Pancreas (tissue), 10 donors: ENCODE data around the gene MRPL18. TPM values are rescaled to one million over a fixed set of nuclear protein-coding genes. Genes with fewer than 3 reads are reported as not detected.
"Not testable (repeated sequence)": the region's sequence is repeated elsewhere in the genome, so short reads cannot be mapped to it uniquely, and the experiment has no call there.

Source experiments
- ATAC-seq, 4 donors: fragments of 200-7000 bp; cut with Tn5 transposase; one replicate each; pipeline versions ENCODE4 v1.8.0 to v1.9.1; 2020; ENCODE audit warnings: mild to moderate bottlenecking in 4 of 4, moderate library complexity in 4 of 4
- DNase-seq, 6 donors: peaks; one replicate each; pipeline ENCODE4 v3.0.0-alpha.2; 2020
- FAIRE-seq: peaks from 2 replicates; lab custom pipeline; 2012; peaks lifted over from hg19 to GRCh38; lab: Jason Lieb, UNC
- H3K27ac ChIP-seq, 4 donors: fragments of 200-600 bp; sonication (generic); 1 replicate in 3 of 4; 2 replicates in 1 of 4; pipeline versions ENCODE4 v1.5.0 to v1.8.0; 2020
- H3K27me3 ChIP-seq, 4 donors: fragments of 200-600 bp; one replicate each; pipeline ENCODE4 v1.8.0; 2021
- H3K36me3 ChIP-seq, 3 donors: fragments of 200-600 bp; sonication (generic) in 1 of 3; one replicate each; pipeline versions ENCODE4 v1.5.0 to v1.8.0; 2020 to 2021
- H3K4me1 ChIP-seq, 3 donors: fragments of 200-600 bp; one replicate each; pipeline ENCODE4 v1.8.0; 2021
- H3K4me3 ChIP-seq, 4 donors: fragments of 200-600 bp; sonication (generic) in 2 of 4; one replicate each; pipeline versions ENCODE4 v1.5.0 to v1.8.0; 2020 to 2021
- H3K9me3 ChIP-seq, 4 donors: fragments of 200-600 bp; one replicate each; pipeline ENCODE4 v1.8.0; 2021
- WGBS, 2 donors: extraction: QIAGEN DNeasy Blood & Tissue Kit; methylation state at CpG; one replicate each; pipeline ENCODE4 v1.1.7; 2013; 5-methylcytosine and 5-hydroxymethylcytosine counted together
- intact Hi-C, 3 donors: fragments of 100-400 bp; cut with DNase I; formaldehyde crosslinking; loops; one replicate each; pipeline versions ENCODE4 v1.11.1 to v1.14.2; 2022
- polyA plus RNA-seq, 2 donors: library from polyadenylated mRNA; stranded (reverse); fragments of 200-250 nt; gene quantifications; one replicate each; pipeline ENCODE4 v1.2.3, GENCODE V29; 2013
- total RNA-seq, 6 donors: library from RNA; stranded (reverse); fragmentation: NEBNext Ultra II Directional in 4 of 6; extraction: Animal tissue kit (Norgen Biotek cat#: 25700) in 4 of 6; gene quantifications; one replicate each; pipeline versions ENCODE4 v1.2.1 to v1.2.4, GENCODE V29; 2021 to 2023
- TF ChIP-seq, protein P1 (sequence below), 4 donors: fragments of 200-600 bp; sonication (generic) in 3 of 4; IDR thresholded peaks; one replicate each; pipeline versions ENCODE4 v1.5.0 to v1.8.0; 2021; ENCODE audit warnings: antibody characterized with exemption in 4 of 4
- donor health status: healthy with polysubstance abuse.
- donor health status: DM: no; HTN: no; CAD: no; lungs with moderate emphysema.
- donor health status: DM: no; HTN: no; CAD: no.
- donor health status: control.
- donor health status: control.
- donor health status: Bipolar disorder and iron deficiency.
- donor health status: DM: yes; HTN: yes; CAD: no.
- donor health status: DM: no; HTN: no; CAD: no.
- donor health status: DM: no; HTN: no; CAD: no.
- donor health status: DM: yes; HTN: yes; CAD: no.

The MRPL18 gene
- total and polyA plus RNA-seq, 8 donors, result 19.3 to 47.9 (median 27.1) TPM

DNA sequence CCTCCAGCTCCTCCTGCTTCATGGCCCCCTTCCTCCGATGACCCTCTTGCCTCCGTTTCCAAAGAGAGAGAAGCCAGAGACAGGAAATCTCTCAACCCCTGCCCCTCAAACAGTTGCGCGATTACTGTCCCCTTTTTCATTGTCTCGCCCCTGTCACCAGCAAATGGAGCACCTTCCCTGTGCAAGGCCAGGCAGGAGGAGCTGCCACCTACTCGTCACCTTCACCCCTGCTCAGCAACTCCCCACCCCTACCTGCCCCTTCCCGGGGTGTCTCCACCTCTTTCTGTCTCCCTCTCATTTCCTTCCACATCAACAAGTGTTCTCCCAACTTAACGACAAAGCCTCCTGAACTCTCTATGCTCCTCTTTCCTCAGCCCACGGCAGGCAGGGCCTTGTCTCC lies 23.5 kb downstream of the MRPL18 start:
- Histone ChIP-seq H3K9me3 (no peaks in the 10 kb centered on the region), H3K4me1 (peaks cover 0 to 6% (median 3%) of the 10 kb centered on the region in 3 donors), H3K27me3 (no peaks in the 10 kb centered on the region), H3K36me3 (no peaks in the 10 kb centered on the region), H3K27ac (no peak overlapping the region), H3K4me3 (no peak overlapping the region)
- WGBS, 2 donors, result 84 to 91% methylated on average over 9 of the region's 9 CpGs
- no peak for FAIRE-seq
- no peak for ATAC-seq
- intact Hi-C loops, result no loop called here
- DNase-seq, result no peak
- TF ChIP-seq, protein P1, sequence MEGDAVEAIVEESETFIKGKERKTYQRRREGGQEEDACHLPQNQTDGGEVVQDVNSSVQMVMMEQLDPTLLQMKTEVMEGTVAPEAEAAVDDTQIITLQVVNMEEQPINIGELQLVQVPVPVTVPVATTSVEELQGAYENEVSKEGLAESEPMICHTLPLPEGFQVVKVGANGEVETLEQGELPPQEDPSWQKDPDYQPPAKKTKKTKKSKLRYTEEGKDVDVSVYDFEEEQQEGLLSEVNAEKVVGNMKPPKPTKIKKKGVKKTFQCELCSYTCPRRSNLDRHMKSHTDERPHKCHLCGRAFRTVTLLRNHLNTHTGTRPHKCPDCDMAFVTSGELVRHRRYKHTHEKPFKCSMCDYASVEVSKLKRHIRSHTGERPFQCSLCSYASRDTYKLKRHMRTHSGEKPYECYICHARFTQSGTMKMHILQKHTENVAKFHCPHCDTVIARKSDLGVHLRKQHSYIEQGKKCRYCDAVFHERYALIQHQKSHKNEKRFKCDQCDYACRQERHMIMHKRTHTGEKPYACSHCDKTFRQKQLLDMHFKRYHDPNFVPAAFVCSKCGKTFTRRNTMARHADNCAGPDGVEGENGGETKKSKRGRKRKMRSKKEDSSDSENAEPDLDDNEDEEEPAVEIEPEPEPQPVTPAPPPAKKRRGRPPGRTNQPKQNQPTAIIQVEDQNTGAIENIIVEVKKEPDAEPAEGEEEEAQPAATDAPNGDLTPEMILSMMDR (IDR thresholded peaks at IDR 0.05), result no peak

DNA sequence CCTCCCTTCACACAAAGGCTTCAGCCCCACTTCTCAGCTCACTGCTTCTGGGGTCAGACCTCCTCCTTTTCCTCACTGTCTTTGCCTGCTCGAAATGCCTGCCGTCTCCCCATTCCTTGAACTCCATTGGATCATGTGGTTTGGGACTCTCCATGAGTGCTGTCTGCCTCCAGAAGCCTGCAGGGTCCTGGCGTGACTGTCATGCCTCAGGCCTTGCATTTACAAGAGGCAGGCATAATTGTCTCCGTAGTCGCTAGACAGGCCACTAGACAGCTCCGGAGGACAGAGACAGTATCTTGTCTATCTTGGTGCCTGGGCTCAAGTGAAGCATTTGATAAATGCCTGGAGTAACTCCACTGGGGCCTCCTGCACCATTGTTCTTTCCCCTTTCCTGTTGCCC lies 25.1 kb downstream of the MRPL18 start:
- DNase-seq, result no peak
- peaks cover 0 to 6% (median 3%) of the 10 kb centered on the region in 3 donors for H3K4me1 ChIP-seq
- 85 to 91% methylated on average over 6 of the region's 6 CpGs for WGBS, 2 donors
- H3K4me3 ChIP-seq, result no peak overlapping the region
- TF ChIP-seq, protein P1 (IDR thresholded peaks at IDR 0.05), result no peak
- H3K36me3 ChIP-seq, result no peaks in the 10 kb centered on the region
- intact Hi-C loops, result no loop called here
- no peak for ATAC-seq
- no peaks in the 10 kb centered on the region for H3K9me3 ChIP-seq
- no peak for FAIRE-seq
- H3K27me3 ChIP-seq, result no peaks in the 10 kb centered on the region
- H3K27ac ChIP-seq, result no peak overlapping the region

DNA sequence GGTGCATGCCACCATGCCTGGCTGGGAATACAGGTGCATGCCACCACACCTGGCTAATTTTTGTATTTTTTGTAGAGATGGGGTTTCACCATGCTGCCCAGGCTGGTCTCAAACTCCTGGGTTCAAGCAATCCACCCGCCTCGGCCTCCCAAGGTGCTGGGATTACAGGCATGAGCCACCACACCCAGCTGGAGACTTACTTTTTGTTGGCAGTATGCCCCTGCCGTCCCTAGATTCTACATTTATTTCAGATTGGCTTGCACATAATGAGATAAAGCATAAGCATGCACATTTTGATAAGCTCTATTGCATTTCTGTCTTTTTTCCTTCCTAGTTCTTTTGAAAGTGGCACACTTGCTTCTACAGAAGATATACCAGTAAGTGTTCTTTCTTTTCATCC lies 26.5 kb downstream of the MRPL18 start:
- H3K4me1 ChIP-seq, H3K4me3 ChIP-seq, H3K27ac ChIP-seq, H3K27me3 ChIP-seq, DNase-seq, H3K36me3 ChIP-seq, ATAC-seq, FAIRE-seq, H3K9me3 ChIP-seq, intact Hi-C loops: not testable (repeated sequence)
- WGBS, 2 donors, result 51 to 68% methylated on average over 3 of the region's 3 CpGs

DNA sequence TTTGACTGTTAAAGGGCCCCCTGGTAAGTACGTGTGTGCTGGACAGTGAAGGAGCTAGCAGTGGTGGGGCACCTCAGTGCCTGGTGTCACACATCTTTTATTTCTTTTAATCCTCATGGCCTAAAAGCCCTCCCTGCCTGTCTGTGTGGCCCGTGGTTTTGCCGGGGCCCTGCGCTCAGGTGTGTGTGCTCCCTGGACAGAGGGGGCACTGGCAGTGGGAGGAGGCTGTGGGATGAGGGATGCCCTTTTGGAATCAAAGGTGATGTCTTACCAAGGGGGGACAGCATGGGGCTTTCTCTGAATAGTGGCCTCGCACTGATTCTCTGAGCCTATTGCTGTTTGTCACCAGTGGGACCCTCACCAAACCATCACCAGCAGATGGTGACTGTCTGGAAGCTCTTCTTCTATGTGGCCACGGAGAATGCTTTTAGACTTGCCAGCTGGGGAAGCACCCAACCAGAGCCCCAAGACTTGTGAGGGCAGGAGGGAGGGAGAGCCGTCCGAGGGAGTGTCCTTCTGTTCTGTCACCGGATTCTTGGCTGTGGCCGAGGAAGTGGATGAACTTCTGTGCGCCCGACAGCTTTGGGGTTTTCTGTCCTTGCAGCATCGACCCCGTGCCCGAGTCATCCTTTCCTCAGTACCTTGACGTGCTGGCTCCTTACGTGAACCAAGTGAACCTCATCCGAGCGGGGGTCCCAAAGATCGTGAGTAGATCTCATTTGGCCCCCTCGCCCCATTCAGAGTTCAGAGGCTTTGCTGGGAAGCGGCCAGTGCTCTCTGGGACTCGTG lies 27.9 kb downstream of the MRPL18 start:
- intact Hi-C loops, result no loop called here
- 88 to 92% methylated on average over 23 of the region's 23 CpGs for WGBS, 2 donors
- ATAC-seq (no peak), FAIRE-seq (no peak), DNase-seq (no peak)
- H3K36me3 ChIP-seq, result no peaks in the 10 kb centered on the region
- TF ChIP-seq, protein P1 (IDR thresholded peaks at IDR 0.05), result no peak
- no peak overlapping the region for H3K4me3 ChIP-seq
- no peaks in the 10 kb centered on the region for H3K27me3 ChIP-seq
- H3K9me3 ChIP-seq, result no peaks in the 10 kb centered on the region
- no peaks in the 10 kb centered on the region for H3K4me1 ChIP-seq
- H3K27ac ChIP-seq, result no peak overlapping the region

DNA sequence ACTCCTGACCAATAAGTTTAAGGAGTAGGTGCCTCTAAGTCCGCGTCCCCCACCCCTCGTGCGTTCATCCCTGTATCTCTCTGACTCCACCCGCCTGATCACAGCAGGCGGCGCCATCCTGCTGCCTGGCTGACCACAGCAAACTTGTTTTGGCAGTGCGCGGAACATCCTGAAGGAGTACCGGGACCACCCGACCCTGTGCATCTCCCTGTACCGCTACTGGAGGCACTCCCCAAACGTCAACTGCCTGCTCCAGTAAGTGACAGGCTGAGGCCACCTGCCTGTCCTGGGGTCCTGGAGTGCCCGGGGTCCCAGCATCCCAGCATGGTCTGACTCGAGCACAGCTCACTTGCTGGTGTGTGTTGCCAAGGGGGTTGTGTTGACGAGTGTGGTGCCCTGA lies 28.8 kb downstream of the MRPL18 start:
- no peaks in the 10 kb centered on the region for H3K4me1 ChIP-seq
- no peaks in the 10 kb centered on the region for H3K36me3 ChIP-seq
- H3K27ac ChIP-seq, result no peak overlapping the region
- DNase-seq (no peak), ATAC-seq (no peak), FAIRE-seq (no peak)
- TF ChIP-seq, protein P1 (IDR thresholded peaks at IDR 0.05), result no peak
- intact Hi-C loops, result no loop called here
- H3K4me3 ChIP-seq, result no peak overlapping the region
- H3K9me3 ChIP-seq, result no peaks in the 10 kb centered on the region
- WGBS, 2 donors, result 82 to 92% methylated on average over 16 of the region's 16 CpGs
- no peaks in the 10 kb centered on the region for H3K27me3 ChIP-seq
